Measurements from ENCODE around the gene TEX29. TPM values are rescaled to one million over a fixed set of nuclear protein-coding genes. Genes with fewer than 3 reads are reported as not detected.

TEX29 gene
- polyA plus RNA-seq, 1 donor from 2014 or later, result not detected

DNA sequence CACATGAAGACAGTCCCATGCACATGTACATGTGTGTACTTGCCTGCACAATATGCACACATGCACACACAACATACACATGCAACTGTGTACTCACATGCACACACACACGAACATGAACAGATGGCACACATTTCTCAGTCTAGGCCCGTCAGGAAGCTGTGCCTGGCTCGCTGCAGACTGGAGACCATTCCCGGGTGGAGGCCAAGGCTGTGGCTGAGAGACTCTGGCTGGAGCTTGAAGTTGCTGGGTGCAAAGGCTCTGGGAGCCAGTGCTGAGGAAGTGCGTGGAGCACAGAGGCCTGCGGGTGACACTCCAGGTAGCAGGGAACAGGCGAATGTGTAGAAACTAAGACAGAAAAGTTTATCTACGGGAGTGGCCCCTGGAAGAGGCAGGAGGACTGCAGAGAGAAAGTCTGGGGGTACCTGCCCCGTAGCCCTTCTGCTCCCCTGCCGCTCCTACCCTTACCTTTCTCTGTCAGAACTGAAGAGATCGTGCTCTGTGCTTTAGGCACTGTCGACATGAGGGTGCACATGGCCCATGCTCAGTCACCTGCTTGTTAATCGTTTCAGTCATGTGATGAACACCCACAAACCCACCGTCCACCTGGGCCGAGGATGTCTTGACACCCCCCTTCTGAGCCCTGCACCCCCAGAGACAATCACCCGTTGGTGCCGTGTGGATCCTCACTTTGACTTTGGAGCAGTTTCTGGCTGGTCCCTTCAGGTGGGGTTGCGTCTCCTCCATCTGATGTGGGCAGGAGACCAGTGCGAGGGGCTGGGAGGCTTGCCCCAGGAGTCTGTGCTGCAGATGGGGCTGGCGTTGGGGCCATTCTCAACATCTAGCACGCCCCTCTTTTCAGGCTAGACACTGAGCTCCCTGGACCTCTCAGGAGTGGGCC, 69.4 kb downstream of the TEX29 start:
- H2AFZ ChIP-seq (ENCODE audit: low read depth, low read length), result no peak overlapping the region
- no peak overlapping the region for H3K4me3 ChIP-seq (ENCODE audit: low read length)
- peaks cover 2% of the 10 kb centered on the region for H3F3A ChIP-seq (ENCODE audit: insufficient read depth, low read length, poor library complexity, severe bottlenecking)
- H3K27me3 ChIP-seq (ENCODE audit: insufficient read depth, low read depth, low read length), result no peaks in the 10 kb centered on the region
- no peaks in the 10 kb centered on the region for H3K9me2 ChIP-seq (ENCODE audit: insufficient read depth, low read length)
- no peaks in the 10 kb centered on the region for H4K20me1 ChIP-seq (ENCODE audit: insufficient read depth)
- TF ChIP-seq TAF1 (IDR thresholded peaks at IDR 0.05; ENCODE audit: low read depth) (no peak), MXI1 (conservative IDR thresholded peaks at IDR 0.05; ENCODE audit: poor library complexity, severe bottlenecking) (no peak), RAD21 (conservative IDR thresholded peaks at IDR 0.05) (no peak), POLR2AphosphoS5 (IDR thresholded peaks at IDR 0.05) (no peak), SMC3 (conservative IDR thresholded peaks at IDR 0.05; ENCODE audit: poor library complexity) (no peak), EP300 (conservative IDR thresholded peaks at IDR 0.05; ENCODE audit: poor library complexity, severe bottlenecking) (no peak), EZH2 (IDR thresholded peaks at IDR 0.05; ENCODE audit: borderline replicate concordance, insufficient read depth, low read length, poor library complexity, severe bottlenecking) (no peak)
- TF ChIP-seq, protein P1, sequence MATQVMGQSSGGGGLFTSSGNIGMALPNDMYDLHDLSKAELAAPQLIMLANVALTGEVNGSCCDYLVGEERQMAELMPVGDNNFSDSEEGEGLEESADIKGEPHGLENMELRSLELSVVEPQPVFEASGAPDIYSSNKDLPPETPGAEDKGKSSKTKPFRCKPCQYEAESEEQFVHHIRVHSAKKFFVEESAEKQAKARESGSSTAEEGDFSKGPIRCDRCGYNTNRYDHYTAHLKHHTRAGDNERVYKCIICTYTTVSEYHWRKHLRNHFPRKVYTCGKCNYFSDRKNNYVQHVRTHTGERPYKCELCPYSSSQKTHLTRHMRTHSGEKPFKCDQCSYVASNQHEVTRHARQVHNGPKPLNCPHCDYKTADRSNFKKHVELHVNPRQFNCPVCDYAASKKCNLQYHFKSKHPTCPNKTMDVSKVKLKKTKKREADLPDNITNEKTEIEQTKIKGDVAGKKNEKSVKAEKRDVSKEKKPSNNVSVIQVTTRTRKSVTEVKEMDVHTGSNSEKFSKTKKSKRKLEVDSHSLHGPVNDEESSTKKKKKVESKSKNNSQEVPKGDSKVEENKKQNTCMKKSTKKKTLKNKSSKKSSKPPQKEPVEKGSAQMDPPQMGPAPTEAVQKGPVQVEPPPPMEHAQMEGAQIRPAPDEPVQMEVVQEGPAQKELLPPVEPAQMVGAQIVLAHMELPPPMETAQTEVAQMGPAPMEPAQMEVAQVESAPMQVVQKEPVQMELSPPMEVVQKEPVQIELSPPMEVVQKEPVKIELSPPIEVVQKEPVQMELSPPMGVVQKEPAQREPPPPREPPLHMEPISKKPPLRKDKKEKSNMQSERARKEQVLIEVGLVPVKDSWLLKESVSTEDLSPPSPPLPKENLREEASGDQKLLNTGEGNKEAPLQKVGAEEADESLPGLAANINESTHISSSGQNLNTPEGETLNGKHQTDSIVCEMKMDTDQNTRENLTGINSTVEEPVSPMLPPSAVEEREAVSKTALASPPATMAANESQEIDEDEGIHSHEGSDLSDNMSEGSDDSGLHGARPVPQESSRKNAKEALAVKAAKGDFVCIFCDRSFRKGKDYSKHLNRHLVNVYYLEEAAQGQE (IDR thresholded peaks at IDR 0.05; ENCODE audit: borderline replicate concordance), result no peak
- TF ChIP-seq, protein P2, sequence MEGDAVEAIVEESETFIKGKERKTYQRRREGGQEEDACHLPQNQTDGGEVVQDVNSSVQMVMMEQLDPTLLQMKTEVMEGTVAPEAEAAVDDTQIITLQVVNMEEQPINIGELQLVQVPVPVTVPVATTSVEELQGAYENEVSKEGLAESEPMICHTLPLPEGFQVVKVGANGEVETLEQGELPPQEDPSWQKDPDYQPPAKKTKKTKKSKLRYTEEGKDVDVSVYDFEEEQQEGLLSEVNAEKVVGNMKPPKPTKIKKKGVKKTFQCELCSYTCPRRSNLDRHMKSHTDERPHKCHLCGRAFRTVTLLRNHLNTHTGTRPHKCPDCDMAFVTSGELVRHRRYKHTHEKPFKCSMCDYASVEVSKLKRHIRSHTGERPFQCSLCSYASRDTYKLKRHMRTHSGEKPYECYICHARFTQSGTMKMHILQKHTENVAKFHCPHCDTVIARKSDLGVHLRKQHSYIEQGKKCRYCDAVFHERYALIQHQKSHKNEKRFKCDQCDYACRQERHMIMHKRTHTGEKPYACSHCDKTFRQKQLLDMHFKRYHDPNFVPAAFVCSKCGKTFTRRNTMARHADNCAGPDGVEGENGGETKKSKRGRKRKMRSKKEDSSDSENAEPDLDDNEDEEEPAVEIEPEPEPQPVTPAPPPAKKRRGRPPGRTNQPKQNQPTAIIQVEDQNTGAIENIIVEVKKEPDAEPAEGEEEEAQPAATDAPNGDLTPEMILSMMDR (IDR thresholded peaks at IDR 0.05; ENCODE audit: poor library complexity, severe bottlenecking), result no peak
- no peak overlapping the region for H3K27ac ChIP-seq (ENCODE audit: low read length)
- no peak overlapping the region for H3K9ac ChIP-seq (ENCODE audit: low read length)
- no peaks in the 10 kb centered on the region for H3K9me3 ChIP-seq (ENCODE audit: low read length)
- no peaks in the 10 kb centered on the region for H3K36me3 ChIP-seq (ENCODE audit: insufficient read depth, low read length)
- no peaks in the 10 kb centered on the region for H3K79me2 ChIP-seq (replicated peaks; ENCODE audit: insufficient read depth, low read length)
- H3K4me2 ChIP-seq (ENCODE audit: low read length), result no peak overlapping the region

DNA sequence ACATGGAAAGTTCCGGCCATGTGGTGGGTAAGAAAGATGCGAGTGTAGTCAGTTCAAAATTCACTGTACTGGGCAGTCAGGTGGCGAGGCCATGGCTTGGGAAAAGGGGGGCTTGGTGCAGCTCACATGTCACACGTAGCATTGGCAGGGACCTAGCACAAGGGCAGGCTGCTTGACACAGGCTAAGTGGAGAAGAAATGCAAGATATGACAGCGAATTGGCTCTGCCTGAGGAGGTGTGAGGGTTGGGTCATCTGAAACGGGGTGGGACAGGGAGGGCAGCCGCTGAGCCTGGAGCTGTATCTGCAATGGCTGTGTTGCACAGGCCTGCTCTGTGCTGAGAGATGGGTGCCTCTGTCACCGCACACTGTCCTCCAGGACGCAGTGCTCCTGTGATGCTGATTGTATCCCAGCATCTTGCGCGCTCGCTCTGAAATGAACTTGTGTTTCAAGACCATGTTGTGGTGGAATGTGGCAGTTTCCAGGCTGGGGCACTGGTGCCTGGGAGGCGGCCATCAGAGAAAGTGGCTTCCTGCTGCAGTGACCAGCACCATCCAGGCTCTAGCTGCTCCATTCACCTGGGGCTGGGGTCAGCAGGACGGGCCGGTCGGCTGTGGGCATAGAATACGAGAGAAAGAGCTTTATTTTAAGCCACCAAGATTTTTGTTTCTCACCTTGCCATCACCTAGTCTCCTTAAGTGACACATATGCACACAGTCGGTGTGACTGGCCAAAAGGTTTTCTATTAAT, 70.3 kb downstream of the TEX29 start:
- H3F3A ChIP-seq (ENCODE audit: insufficient read depth, low read length, poor library complexity, severe bottlenecking), result peaks cover under 1% of the 10 kb centered on the region
- no peaks in the 10 kb centered on the region for H3K9me2 ChIP-seq (ENCODE audit: insufficient read depth, low read length)
- H3K9ac ChIP-seq (ENCODE audit: low read length), result no peak overlapping the region
- no peak for TF ChIP-seq EP300 (conservative IDR thresholded peaks at IDR 0.05; ENCODE audit: poor library complexity, severe bottlenecking)
- TF ChIP-seq, protein P2 (IDR thresholded peaks at IDR 0.05; ENCODE audit: poor library complexity, severe bottlenecking), result no peak
- no peak for TF ChIP-seq MXI1 (conservative IDR thresholded peaks at IDR 0.05; ENCODE audit: poor library complexity, severe bottlenecking)
- no peak for TF ChIP-seq TAF1 (IDR thresholded peaks at IDR 0.05; ENCODE audit: low read depth)
- TF ChIP-seq EZH2 (IDR thresholded peaks at IDR 0.05; ENCODE audit: borderline replicate concordance, insufficient read depth, low read length, poor library complexity, severe bottlenecking), result no peak
- no peak for TF ChIP-seq RAD21 (conservative IDR thresholded peaks at IDR 0.05)
- no peak for TF ChIP-seq POLR2AphosphoS5 (IDR thresholded peaks at IDR 0.05)
- no peak for TF ChIP-seq SMC3 (conservative IDR thresholded peaks at IDR 0.05; ENCODE audit: poor library complexity)
- TF ChIP-seq, protein P1 (IDR thresholded peaks at IDR 0.05; ENCODE audit: borderline replicate concordance), result no peak
- no peak overlapping the region for H3K4me3 ChIP-seq (ENCODE audit: low read length)
- no peak overlapping the region for H3K27ac ChIP-seq (ENCODE audit: low read length)
- H3K27me3 ChIP-seq (ENCODE audit: insufficient read depth, low read depth, low read length), result no peaks in the 10 kb centered on the region
- no peaks in the 10 kb centered on the region for H3K9me3 ChIP-seq (ENCODE audit: low read length)
- no peaks in the 10 kb centered on the region for H3K36me3 ChIP-seq (ENCODE audit: insufficient read depth, low read length)
- no peaks in the 10 kb centered on the region for H4K20me1 ChIP-seq (ENCODE audit: insufficient read depth)
- H2AFZ ChIP-seq (ENCODE audit: low read depth, low read length), result no peak overlapping the region
- H3K4me2 ChIP-seq (ENCODE audit: low read length), result no peak overlapping the region
- H3K79me2 ChIP-seq (replicated peaks; ENCODE audit: insufficient read depth, low read length), result no peaks in the 10 kb centered on the region
